GM18909 (cell line): ENCODE results near the gene TMEM208.

Experiments used
- ATAC-seq: cut with Tn5 transposase; IDR thresholded peaks from one replicate; pipeline ENCODE4 v1.9.1; 2021; ENCODE audit warnings: mild to moderate bottlenecking; ENCODE audit not compliant: unreplicated experiment, poor library complexity

Gene TMEM208

DNA sequence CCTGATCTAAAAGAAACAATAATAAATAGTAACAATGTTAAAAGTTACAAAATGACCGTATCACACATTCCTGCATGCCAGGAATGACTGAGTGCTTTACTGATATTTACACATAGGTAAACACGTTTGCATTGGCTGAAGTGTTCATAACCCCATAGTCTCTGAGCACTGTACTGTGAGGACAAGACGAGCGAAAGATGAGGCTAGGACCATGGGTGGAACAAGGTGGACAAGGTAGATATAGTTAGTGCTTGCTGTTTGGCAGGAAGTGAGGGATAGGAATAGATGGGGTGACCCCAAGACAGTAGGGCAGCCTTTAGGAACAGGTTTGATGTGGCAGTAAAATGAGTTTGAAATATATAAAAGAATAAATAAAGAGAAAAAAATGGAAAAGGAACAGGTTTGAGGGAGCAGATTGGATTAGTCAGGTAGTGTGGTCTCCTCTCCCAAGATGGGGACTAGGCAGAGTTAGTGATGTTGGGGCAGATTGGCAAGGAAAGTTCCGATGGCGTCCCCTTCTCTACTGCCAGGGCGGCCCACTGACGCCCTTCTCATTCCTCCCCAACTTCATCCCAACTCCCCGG lies 35.4 kb upstream of the TMEM208 start:
- no peak for ATAC-seq

DNA sequence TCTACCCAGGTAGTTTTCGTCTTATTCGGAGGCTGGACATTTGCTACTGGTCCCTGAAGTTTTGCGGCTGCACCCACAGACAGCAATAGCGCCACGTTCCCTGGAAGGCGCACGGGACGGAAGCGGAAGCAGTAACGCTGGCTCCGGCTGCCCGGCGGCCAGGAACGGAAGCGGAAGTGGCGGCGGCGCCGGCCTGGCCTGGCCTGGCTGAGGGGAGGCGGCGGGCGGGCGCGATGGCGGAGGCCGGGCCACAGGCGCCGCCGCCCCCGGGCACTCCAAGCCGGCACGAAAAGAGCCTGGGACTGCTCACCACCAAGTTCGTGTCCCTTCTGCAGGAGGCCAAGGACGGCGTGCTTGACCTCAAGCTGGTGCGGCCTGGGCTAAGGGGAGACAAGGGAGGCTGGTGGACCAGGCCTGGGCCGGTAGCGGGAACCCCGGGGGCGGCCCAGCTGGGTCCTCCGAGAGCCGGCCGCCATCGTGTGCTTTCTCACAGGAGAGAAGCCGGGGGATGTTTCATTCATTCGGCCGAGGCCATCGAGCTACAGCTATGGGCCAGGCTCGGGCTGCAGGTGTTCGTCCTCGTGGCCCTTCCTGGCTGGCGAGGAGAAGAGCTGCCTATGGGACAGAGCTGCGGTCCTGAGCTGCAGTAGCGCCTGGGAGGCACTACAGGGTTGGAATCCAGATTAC lies 34.8 kb upstream of the TMEM208 start, which contains the start of gene E2F4:
E2F4 (plus strand) TSS at position 161 of the 687 bp plus-strand sequence; CDS start at position 234, 73 bp downstream.
- ATAC-seq: peak; percentile 91

DNA sequence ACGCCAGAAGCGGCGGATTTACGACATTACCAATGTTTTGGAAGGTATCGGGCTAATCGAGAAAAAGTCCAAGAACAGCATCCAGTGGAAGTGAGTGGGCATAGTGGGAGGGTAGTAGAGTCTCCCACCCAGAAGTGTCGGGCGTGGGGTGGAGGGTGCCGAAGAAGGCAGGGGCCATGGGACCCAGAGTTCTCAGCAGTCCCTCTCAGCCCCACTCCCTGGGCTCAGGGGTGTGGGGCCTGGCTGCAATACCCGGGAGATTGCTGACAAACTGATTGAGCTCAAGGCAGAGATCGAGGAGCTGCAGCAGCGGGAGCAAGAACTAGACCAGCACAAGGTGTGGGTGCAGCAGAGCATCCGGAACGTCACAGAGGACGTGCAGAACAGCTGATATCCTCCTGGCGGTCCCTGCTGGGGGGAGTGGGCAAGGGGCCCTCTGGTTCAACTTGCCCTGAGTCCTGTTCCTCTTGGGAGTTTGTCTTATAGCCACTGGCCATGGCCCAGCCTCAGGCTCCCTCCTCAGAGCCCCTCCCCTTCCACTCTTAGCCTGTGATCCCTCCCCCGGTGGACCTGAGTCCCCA lies 34.1 kb upstream of the TMEM208 start:
- ATAC-seq: no peak

DNA sequence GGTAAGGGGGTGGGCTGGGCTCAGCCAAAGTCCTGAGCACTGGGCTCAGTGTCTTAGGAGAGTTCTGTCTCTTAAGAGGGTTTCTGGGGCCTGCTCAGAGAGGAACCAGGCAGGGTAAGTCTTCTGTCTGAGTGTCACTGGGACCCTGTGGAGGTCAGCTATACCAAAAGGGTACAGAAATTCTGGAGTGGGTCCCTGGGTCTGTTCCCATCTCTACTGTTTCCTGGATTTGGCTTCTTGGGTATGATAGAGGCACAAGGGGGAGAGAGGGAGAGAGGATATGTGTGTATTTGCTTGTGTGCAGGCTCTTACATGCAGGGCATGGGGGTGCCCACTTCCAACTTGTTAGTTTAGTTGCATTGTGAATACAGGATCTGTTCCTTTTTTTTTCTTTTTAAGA lies 33.4 kb upstream of the TMEM208 start:
- no peak for ATAC-seq

DNA sequence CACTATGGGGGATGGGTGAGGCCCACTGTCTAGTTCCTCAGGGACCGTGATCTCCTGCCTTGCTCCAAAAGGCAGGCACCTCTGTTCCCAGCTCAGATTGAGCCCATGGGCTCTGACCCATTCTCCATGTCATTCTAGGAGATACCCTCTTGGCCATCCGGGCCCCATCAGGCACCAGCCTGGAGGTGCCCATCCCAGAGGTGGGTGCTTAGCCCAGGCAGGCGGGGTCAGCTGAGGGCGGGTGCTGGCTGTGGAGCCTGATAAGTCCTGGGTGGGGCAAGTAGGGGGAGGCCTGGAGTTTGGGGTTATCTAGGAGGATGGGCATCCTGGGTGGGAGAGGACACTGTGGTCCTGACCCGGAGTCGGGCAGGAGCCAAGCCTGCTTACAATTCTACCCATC lies 32.7 kb upstream of the TMEM208 start:
- no peak for ATAC-seq

DNA sequence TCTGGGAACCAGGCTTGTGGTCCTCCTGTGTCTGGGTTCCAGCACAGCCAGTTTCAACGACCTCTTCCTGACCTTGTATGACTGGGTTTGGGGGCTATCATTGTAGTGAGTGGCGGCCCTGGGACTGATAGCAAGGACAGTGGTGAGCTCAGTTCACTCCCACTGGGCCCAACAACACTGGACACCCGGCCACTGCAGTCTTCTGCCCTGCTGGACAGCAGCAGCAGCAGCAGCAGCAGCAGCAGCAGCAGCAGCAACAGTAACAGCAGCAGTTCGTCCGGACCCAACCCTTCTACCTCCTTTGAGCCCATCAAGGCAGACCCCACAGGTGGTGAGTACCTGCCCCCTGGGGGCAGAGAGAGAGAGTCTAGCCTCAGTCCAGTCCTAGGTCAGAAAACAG lies 31.3 kb upstream of the TMEM208 start:
- ATAC-seq: no peak

DNA sequence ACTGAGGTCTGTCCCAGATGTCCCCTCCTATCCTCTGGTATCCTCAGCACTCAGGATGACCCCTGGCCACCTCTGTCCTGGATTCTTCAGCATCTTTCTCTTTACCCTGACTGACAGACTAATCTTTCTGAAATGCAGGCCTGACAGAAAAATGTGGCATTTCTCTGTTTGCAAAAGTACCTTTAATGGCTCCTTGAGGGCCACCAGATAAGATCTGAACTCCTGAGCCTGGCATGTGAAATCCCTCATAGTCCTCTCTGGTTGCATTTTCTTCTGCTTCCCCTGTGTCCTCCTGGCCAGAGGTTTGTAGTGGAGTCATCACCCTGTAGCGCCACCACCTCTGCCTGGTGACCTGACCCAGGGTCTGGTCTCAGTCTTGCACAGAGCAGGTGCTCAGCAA lies 30.0 kb upstream of the TMEM208 start:
- no peak for ATAC-seq

DNA sequence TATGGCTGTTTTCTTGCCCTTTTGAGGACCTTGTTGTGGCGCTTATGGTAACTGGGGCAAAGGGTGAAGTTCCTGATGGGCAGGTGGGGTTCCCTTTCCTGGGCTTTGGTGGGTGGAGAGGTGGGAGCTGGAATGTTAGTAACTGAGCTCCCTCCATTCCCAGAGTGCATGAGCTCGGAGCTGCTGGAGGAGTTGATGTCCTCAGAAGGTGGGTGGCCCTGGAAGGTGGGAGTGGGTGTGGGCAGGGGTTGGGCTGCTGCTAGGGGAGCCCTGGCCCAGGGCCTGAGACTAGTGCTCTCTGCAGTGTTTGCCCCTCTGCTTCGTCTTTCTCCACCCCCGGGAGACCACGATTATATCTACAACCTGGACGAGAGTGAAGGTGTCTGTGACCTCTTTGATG lies 29.2 kb upstream of the TMEM208 start:
- ATAC-seq: no peak

DNA sequence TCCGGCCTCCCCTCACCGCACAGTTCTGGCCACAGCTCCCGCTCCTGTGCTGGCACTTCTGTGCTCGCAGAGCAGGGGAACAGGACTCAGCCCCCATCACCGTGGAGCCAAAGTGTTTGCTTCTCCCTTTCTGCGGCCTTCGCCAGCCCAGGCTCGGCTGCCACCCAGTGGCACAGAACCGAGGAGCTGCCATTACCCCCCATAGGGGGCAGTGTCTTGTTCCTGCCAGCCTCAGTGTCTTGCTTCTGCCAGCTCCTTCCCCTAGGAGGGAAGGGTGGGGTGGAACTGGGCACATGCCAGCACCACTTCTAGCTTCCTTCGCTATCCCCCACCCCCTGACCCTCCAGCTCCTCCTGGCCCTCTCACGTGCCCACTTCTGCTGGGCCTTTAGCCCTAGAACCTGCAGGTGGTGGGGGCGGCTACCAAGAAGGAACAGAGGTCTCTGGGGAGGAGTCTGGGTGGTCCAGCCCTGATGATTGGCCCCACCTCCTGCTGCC lies 28.6 kb upstream of the TMEM208 start:
- no peak for ATAC-seq

DNA sequence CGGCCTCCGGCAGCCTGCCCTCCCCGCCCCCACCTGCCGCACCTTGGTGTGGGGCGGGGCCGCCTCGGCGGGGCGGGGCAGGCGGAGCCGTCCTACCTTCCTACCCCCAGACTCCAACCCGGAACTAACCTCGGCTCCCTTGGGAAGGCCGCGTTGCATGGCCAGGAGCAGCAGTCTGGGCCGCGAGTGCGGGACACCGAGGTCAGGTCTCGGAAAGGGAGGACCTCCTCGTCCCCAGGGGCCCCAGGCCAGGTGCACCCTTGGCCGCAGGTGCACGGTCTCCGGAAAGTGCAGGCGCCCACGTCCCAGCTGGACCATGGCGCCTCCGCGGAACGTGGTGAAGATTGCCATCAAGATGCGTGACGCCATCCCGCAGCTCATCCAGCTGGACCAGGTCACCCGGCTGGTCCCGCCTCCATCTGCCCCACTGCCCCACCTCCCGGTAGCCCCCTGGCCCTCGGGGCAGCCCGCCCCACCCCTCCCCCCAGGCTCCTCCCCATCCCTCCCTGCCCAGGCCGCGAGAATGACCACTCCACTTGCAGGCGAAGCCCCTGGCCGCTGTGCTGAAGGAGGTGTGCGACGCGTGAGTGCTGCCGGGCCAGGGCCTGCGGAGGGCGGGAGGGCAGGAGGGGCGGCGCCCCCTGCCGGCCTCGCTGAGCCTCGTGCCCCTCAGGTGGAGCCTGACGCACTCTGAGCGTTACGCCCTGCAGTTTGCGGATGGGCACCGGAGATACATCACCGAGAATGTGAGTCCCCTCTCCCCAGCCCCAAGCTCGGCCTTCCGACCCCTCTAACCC lies 27.7 kb upstream of the TMEM208 start, which contains the start of gene ELMO3:
ELMO3 (plus strand) TSS at position 121 of the 797 bp plus-strand sequence; CDS start at position 317, 196 bp downstream.
- no peak for ATAC-seq

DNA sequence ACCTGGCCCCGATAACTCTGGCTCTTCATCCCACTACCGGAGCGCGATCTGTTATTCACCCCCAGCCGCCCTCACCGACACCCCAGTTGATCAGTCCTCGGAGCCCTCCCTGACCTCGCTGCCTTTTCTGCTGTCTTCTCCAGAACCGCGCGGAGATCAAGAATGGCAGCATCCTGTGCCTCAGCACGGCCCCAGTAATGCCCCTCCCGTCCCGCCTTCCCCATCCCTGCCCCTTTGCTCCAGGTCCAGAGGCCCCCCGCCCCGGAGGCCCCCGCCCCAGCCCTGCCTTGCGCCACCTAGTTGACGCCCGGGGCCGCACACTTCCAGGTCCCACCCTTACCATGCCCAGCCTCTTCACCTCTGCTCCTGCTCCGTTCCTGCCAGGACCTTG lies 27.1 kb upstream of the TMEM208 start:
- ATAC-seq: no peak

DNA sequence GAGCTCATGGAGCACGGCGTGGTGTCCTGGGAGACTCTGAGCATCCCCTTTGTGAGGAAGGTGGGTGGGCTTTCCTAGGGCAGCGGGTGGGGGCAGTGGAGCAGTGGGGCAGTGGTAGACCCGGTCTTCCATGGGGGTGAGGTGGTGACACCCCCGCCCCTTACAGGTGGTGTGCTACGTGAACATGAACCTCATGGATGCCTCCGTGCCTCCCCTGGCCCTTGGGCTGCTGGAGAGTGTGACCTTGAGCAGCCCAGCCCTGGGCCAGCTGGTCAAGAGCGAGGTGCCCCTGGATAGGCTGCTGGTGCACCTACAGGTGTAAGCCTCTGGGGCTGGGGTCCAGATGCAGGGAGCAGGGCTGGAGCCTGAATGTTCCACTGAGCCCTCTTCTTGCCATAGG lies 26.4 kb upstream of the TMEM208 start:
- no peak for ATAC-seq

DNA sequence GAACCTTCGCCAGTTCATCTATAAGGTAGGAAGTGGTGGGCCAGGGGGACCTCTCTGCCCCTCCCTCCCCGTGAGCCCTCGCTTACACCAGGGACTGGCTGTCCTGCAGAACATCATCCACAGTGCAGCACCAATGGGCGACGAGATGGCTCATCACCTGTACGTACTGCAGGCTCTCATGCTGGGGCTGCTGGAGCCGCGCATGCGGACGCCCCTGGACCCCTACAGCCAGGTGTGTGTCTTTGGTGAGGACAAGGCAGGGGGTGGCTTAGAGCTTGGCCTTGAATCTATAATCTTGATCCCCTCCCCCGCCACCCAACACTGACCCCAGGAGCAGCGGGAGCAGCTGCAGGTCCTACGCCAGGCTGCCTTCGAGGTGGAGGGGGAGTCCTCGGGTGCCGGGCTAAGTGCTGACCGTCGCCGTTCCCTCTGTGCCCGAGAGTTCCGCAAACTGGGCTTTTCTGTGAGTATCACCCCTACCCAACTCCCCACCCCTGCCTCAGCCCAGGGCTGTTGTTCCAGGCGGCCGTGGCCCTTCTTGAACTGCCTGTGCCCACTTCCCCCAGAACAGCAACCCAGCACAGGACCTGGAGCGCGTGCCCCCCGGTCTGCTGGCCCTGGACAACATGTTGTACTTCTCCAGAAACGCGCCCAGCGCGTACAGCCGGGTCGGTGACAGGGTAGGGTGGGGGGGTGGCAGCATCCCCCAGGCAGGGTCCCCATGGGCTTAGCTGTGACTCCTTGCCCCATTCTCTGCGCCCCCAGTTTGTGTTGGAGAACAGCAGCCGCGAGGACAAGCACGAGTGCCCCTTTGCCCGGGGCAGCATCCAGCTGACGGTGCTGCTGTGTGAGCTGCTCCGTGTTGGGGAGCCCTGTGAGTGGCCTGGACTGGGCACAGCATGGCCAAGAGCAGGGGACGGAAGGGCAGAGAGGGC lies 25.3 kb upstream of the TMEM208 start:
- ATAC-seq: no peak

DNA sequence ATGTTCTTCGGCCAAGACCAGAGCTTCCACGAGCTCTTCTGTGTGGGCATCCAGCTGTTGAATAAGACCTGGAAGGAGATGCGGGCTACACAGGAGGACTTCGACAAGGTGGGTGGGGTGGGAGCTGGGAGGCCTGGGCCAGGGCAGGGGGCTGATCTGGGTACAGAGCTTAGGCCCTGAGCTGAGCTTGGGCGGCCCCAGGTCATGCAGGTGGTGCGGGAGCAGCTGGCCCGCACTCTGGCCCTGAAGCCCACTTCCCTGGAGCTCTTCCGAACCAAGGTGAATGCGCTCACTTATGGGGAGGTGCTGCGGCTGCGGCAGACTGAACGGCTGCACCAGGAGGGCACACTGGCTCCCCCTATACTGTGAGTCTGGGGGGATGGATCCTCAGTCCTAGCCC lies 24.5 kb upstream of the TMEM208 start:
- ATAC-seq: no peak

DNA sequence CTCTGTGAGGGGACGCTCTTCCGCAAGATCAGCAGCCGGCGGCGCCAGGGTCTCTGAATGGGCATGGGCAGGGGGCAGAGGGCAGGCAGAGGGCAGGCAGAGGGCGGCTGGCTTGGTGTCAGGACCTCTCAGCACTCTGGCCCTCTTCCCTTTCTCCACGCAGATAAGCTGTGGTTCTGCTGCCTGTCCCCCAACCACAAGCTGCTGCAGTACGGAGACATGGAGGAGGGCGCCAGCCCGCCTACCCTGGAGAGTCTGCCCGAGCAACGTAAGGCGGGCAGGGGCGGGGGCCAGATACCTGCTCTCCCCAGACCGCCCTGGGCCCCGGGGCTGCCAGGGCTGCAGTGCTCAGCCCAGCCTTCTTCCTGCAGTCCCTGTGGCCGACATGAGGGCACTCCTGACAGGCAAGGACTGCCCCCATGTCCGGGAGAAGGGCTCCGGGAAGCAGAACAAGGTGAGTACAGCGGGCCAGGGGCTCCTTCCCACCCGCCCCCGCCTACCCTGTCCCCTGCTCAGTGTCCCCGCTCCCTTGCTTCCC lies 23.9 kb upstream of the TMEM208 start:
- no peak for ATAC-seq

DNA sequence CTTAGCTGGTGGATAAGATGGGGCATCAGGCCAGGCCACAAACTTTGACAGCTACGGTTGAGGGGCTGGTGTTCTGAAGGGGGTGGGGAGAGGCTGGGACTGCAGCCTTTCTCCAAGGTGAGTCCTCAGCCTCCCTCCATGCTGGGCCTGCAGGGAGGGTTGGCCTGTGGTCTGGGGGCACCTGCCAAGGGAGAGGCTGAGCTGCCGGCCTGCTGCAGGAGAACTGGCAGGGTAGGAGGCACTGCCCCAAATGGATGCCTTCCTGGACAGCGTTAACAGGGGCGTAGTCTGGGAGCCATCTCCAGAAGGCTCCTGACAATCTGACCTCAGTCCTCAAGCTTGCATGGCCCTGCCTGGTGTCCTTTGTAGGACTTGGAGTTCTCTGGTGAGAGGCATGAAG lies 22.9 kb upstream of the TMEM208 start:
- ATAC-seq: no peak

DNA sequence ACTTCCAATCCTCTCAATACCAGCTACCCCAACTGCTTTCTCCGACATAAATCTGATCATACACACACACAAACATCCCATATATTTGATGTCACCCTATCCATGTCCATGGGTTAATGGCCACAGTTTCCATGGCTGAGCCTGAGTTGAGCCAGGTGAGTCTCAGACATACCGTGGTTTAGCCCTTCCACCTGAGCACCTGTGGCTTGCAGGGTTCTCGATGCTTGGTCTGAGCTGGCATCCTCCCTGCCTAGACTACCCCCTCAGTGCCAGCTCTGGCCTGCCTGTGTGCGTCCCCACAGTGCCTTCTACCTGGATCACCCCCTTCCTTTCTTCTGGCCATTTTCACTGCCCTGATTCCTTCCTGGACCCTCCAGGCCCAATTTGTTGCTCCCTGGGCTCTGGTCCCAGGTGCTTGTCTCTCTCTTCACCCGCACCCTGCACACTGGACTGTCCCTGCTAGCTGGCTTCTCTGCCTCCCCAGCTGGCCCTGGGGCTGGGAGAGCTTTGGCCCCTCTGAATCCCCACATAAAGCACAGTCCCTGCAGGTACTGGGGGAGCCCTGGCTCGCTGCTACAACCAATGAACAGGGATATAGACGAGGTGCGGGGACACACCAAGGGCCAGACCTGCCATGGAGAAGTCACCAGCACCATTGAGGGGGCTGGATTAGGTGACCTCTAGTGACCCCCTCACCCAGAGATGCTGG lies 20.6 kb upstream of the TMEM208 start:
- no peak for ATAC-seq

DNA sequence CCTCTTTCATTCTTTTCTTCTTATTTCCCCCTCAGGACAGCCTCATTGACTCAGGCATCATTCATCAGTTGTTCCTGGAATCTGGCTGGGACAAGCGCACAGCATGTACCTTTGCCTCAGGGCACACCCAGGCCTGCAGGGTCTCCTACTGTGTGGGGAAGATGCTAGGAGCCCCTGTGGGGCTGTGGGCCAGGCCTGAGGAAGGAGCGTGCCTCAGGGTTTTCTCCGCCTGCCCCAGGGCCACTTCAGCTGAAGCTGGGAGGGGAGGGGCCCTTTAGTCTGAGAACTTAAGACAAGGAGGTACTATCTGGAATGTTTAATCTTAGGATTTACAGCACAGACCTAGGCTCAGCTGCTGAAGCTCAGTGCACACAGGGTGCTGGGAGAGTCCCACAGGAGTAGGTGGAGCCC lies 20.1 kb upstream of the TMEM208 start:
- ATAC-seq: no peak
